Lower lobe of right lung (tissue), 2 donors: ENCODE results near the gene CHRNB1. TPM values are rescaled to one million over a fixed set of nuclear protein-coding genes. Genes with fewer than 3 reads are reported as not detected.

Source experiments
- ATAC-seq, 2 donors: fragments of 200-7000 bp; cut with Tn5 transposase; one replicate each; pipeline ENCODE4 v1.9.1; 2020 to 2022; ENCODE audit warnings: mild to moderate bottlenecking in 2 of 2, moderate library complexity in 2 of 2
- DNase-seq: peaks from one replicate; pipeline ENCODE4 v3.0.0-alpha.2; 2020
- H3K27ac ChIP-seq: fragments of 200-600 bp; one replicate; pipeline ENCODE4 v1.8.0; 2022
- H3K27me3 ChIP-seq: fragments of 200-600 bp; one replicate; pipeline ENCODE4 v1.8.0; 2022; ENCODE audit warnings: low read depth
- H3K36me3 ChIP-seq: fragments of 200-600 bp; one replicate; pipeline ENCODE4 v1.8.0; 2022; ENCODE audit warnings: mild to moderate bottlenecking
- H3K4me1 ChIP-seq: fragments of 200-600 bp; one replicate; pipeline ENCODE4 v1.8.0; 2022
- H3K4me3 ChIP-seq: fragments of 200-600 bp; one replicate; pipeline ENCODE4 v1.8.0; 2022; ENCODE audit warnings: mild to moderate bottlenecking
- H3K9me3 ChIP-seq: fragments of 200-600 bp; one replicate; pipeline ENCODE4 v1.8.0; 2022
- intact Hi-C: fragments of 100-400 bp; cut with DNase I; formaldehyde crosslinking; loops from one replicate; pipeline ENCODE4 v1.11.0; 2022
- total RNA-seq: library from RNA; stranded (reverse); fragmentation: NEBNext Ultra II Directional; extraction: Animal tissue kit (Norgen Biotek cat#: 25700); gene quantifications from one replicate; pipeline ENCODE4 v1.2.1, GENCODE V29; 2021
- TF ChIP-seq, protein P1 (sequence below): fragments of 200-600 bp; IDR thresholded peaks from one replicate; pipeline ENCODE4 v1.8.0; 2022; ENCODE audit warnings: antibody characterized with exemption, mild to moderate bottlenecking
- donor health status: DM: no; HTN: yes; CAD: no; lungs with severe emphysema.

CHRNB1 gene
- total RNA-seq, 1 donor from 2014 or later, result 8.4 TPM

DNA sequence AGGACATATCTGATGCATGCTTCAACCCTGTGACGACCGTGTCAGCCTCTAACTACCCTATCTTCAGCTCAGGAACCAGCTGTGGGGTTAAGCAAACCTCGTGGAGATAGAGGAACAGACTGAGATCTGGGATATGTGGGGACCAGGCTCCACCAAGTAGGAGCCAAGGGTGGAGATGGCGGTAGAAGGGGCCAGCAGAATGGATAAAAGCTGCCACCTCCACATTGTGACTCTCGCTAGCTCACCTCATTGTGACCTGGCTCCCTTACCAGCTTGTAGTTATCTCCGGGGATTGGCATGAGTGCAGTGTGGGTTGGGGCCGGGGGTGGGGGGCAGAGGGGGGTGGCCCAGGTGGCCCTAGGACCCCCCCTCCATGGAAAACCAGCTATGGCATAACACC is 19.5 kb upstream of the CHRNB1 start, which contains the start of gene SPEM2:
SPEM2 (plus strand) TSS at position 301 of the 400 bp plus-strand sequence; CDS start at position 374, 73 bp downstream.
- Histone ChIP-seq H3K27ac (no peak within 1 kb of the TSS), H3K36me3 (no peaks in the 10 kb centered on the region), H3K9me3 (no peaks in the 10 kb centered on the region), H3K4me3 (no peak within 1 kb of the TSS), H3K4me1 (no peaks in the 10 kb centered on the region), H3K27me3 (no peaks in the 10 kb centered on the region)
- ATAC-seq, result no peak
- intact Hi-C loops, result no loop called here
- DNase-seq, result no peak
- TF ChIP-seq, protein P1, sequence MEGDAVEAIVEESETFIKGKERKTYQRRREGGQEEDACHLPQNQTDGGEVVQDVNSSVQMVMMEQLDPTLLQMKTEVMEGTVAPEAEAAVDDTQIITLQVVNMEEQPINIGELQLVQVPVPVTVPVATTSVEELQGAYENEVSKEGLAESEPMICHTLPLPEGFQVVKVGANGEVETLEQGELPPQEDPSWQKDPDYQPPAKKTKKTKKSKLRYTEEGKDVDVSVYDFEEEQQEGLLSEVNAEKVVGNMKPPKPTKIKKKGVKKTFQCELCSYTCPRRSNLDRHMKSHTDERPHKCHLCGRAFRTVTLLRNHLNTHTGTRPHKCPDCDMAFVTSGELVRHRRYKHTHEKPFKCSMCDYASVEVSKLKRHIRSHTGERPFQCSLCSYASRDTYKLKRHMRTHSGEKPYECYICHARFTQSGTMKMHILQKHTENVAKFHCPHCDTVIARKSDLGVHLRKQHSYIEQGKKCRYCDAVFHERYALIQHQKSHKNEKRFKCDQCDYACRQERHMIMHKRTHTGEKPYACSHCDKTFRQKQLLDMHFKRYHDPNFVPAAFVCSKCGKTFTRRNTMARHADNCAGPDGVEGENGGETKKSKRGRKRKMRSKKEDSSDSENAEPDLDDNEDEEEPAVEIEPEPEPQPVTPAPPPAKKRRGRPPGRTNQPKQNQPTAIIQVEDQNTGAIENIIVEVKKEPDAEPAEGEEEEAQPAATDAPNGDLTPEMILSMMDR, result no peak

DNA sequence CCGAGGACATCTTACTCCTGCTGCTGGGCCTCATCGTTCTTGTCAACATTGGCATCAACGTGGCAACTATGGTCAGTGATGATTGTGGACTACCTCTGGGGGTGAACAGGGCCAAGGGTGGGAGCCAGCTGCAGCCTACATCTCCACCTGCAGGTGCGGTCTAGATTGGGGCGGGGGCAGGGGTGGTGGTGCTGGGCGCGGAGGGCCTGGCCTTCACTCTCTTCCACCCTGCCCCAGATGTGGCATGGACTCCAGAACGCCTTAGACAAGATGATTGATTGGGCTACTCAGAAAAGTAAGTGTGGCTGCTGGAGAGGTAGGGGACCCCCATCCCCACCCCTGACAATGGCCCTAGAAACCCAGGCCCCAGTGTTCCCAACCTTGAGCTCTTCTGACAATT is 19.1 kb upstream of the CHRNB1 start:
- no peak overlapping the region for H3K4me3 ChIP-seq
- no peak overlapping the region for H3K27ac ChIP-seq
- TF ChIP-seq, protein P1, result no peak
- intact Hi-C loops, result no loop called here
- no peaks in the 10 kb centered on the region for H3K27me3 ChIP-seq
- no peak for DNase-seq
- H3K9me3 ChIP-seq, result no peaks in the 10 kb centered on the region
- H3K36me3 ChIP-seq, result no peaks in the 10 kb centered on the region
- no peaks in the 10 kb centered on the region for H3K4me1 ChIP-seq
- no peak for ATAC-seq

DNA sequence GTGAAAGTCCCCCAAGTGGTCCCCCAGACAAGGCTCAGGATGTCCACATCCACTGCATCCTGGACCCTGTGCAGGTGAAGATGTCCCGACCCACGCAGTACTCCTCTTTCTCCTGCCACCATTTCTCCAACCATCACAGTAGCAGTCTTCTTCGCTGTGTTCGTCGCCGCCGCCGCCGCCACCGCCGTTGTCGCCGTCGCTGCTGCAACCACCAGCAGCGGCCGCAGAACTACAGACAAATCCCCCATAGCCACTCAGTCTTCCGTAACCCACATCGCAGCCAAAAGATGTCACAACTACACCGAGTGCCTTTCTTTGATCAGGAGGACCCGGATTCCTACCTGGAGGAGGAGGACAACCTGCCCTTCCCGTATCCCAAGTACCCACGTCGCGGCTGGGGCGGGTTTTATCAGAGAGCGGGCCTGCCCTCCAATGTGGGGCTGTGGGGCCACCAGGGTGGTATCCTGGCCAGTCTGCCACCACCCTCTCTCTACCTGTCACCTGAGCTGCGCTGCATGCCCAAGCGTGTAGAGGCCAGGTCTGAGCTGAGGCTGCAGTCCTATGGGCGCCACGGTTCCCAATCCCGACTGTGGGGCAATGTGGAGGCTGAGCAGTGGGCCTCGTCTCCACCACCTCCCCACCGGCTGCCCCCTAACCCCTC is 18.5 kb upstream of the CHRNB1 start:
- TF ChIP-seq, protein P1, result no peak
- no peaks in the 10 kb centered on the region for H3K36me3 ChIP-seq
- no peak overlapping the region for H3K4me3 ChIP-seq
- intact Hi-C loops, result no loop called here
- H3K27me3 ChIP-seq, result no peaks in the 10 kb centered on the region
- no peaks in the 10 kb centered on the region for H3K4me1 ChIP-seq
- DNase-seq (no peak), ATAC-seq (no peak)
- H3K27ac ChIP-seq, result no peak overlapping the region
- H3K9me3 ChIP-seq, result no peaks in the 10 kb centered on the region

DNA sequence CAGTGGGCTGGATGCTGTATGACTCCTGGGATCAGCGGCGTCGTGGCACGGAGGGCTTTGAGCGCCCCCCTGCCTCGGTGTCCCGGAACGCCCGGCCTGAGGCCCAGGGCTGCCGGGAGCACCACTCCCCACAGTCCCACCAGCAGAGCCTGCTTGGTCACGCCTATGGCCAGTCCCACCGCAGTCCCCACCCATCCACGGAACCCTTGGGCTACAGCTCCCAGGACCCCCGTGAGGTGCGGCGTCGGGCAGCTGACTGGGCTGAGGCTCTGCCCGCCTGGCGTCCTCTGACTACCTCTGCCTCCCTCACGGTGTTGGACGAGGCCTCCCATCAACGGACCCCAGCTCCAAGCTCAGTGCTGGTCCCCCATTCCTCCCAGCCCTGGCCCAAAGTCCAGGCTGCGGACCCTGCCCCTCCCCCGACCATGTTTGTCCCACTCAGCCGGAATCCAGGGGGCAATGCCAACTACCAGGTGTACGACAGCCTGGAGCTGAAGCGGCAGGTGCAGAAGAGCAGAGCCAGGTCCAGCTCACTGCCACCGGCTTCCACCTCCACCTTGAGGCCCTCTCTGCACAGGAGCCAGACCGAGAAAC is 17.9 kb upstream of the CHRNB1 start:
- no peaks in the 10 kb centered on the region for H3K4me1 ChIP-seq
- H3K4me3 ChIP-seq, result no peak overlapping the region
- intact Hi-C loops, result no loop called here
- no peaks in the 10 kb centered on the region for H3K9me3 ChIP-seq
- ATAC-seq (peak in 1 of 2 donors; percentile 10), DNase-seq (no peak)
- no peaks in the 10 kb centered on the region for H3K36me3 ChIP-seq
- TF ChIP-seq, protein P1, result no peak
- no peak overlapping the region for H3K27ac ChIP-seq
- no peaks in the 10 kb centered on the region for H3K27me3 ChIP-seq

DNA sequence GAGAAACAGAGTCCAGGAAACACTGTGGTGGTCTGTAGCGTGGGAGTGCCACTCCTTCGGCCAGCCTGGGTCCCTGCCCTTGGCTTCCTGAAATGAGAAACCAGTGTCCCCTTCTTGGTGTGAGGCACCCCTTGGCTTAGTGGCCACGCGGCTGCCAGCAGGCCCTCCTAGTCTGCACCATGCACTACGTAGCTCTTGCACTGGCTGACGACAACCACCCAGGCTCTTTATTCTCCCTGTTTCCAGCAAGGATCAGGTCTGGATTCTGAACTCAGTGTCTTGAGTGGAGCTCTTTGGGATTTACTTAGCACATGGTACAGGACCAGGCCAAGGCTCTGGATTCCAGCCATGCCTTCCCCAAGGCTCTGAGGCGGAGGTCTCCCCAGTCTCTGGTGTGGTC is 17.3 kb upstream of the CHRNB1 start:
- no peaks in the 10 kb centered on the region for H3K9me3 ChIP-seq
- ATAC-seq, result no peak
- DNase-seq, result no peak
- intact Hi-C loops, result no loop called here
- TF ChIP-seq, protein P1, result no peak
- H3K27ac ChIP-seq, result no peak overlapping the region
- H3K4me3 ChIP-seq, result no peak overlapping the region
- no peaks in the 10 kb centered on the region for H3K4me1 ChIP-seq
- no peaks in the 10 kb centered on the region for H3K27me3 ChIP-seq
- H3K36me3 ChIP-seq, result no peaks in the 10 kb centered on the region
